VCaP (cell line): ENCODE data around the gene SPDYE18.
"Not testable (repeated sequence)": the region's sequence is repeated elsewhere in the genome, so short reads cannot be mapped to it uniquely, and the experiment has no call there.

ENCODE experiments used
- H3K27ac ChIP-seq: fragments of 450-650 bp; 2 replicates; pipeline ENCODE4 v1.5.1; 2017

Gene SPDYE18, protein sequence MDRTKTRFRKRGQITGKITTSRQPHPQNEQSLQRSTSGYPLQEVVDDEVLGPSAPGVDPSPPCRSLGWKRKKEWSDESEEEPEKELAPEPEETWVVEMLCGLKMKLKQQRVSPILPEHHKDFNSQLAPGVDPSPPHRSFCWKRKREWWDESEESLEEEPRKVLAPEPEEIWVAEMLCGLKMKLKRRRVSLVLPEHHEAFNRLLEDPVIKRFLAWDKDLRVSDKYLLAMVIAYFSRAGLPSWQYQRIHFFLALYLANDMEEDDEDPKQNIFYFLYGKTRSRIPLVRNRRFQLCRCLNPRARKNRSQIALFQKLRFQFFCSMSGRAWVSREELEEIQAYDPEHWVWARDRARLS

DNA sequence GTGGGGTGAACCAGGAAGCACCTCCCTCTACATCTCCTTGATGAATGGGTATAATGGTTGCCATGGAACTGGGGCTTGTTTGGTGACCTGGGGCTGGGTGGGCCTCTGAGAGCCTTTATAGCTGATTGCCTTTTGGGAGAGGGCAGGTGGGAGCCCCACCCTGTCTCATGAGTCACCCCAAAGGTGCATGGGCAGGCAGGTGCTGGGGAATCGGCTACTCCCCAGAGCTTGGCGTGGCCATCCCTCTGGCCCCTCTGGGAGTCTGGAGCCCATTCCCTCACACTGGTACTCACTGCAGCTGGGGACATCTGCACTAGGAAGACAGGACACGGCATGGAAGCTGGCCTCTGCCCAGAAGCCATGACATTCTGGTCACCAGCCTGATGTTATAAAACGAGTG is at the start of gene SPDYE18:
SPDYE18 (minus strand) TSS at position 2 of the 400 bp plus-strand sequence. CDS start 2,046 bp downstream, outside the sequence.
- H3K27ac ChIP-seq = not testable (repeated sequence)

DNA sequence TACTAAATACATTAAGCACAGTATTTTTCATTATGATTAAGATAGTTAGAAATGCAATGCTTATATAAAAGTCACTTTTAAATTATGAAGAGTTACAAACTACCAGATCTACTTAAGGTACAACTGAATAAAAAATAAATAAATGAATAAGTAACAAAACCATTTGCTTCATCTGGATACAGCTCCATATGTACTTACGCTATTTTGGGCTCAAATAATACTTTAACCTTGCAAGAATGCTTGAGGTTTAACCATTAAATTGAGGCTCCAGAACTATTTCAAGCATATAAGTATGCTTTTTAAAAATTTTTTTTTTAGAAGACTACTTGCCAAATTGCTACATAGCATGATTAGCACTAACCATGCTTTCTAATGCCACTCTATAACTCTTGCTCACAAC is 46.0 kb upstream of the SPDYE18 start:
- H3K27ac ChIP-seq = not testable (repeated sequence)

DNA sequence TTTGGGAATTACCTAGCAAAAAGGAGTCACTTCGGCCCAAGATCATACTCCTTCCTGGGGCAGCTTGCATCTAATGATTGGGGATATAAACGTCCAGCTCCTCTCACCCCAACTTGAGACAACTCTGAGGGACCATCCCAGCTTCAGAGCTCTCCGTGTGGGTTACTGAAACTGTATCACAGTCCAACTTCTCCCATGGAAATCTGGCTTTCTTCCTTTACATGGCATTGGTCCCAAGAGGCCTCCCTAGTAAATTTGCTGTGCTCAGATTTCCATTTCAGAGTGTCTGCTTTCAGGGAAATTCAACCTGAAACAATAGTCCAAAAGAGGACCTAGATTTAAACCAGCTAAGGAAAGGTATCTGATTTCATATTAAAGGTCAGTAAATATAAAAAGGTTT is 45.3 kb upstream of the SPDYE18 start:
- not testable (repeated sequence) for H3K27ac ChIP-seq

DNA sequence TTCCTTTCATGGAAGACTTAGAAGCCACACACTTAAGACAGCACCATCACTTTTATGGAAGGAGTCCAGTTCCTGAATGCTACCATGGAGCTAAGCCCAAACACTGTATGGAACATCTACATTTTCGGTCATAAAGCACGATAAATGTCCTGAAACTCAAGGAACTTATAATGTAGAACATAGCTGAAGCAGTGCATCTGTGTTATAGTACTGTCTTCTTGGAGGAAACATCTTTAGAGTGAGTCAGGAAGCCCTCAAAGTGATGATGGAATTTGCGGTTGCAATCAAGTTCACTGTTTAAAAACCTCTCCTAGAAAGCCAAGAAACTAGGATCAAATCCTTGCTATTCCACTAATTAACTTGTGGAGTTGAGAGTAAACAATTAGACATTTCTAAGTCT is 43.5 kb upstream of the SPDYE18 start:
- not testable (repeated sequence) for H3K27ac ChIP-seq

DNA sequence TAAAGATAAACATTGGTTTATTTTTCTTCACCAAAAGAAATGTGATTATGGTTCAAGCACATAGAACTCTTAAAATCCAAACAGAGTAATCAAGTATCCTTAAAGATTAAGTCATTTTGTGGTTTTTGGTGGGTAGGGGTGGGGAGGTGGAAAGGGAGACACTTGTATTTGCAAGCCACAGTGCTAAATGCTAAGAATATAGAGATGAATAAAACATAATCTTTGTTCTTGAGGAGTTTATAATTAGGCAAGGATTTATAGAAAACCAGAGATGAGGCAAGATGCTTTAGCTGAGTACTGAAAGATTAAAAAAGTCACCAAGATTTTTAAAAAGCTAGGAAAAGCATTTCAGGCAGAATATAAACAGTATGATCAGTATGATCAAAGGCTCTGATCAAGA is 40.3 kb upstream of the SPDYE18 start:
- H3K27ac ChIP-seq = not testable (repeated sequence)

DNA sequence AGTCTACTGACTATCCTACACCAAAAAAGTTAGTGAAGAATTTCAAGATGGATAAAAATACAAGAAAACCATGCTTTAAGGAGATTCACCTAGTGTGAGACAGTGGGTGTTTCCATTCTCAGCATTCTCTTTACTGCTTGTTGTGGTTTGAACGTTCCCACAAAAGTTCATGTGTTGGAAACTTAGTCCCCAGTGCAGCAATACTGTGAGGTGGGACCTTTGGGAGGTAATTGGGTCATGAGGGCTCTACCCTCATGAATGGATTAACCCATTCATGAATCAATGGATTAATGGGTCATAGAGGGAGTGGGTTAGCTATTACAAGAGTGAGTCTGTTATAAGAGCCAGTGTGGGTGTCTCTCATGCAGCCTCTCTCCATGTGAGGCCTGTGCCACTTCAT is 38.8 kb upstream of the SPDYE18 start:
- H3K27ac ChIP-seq = not testable (repeated sequence)

DNA sequence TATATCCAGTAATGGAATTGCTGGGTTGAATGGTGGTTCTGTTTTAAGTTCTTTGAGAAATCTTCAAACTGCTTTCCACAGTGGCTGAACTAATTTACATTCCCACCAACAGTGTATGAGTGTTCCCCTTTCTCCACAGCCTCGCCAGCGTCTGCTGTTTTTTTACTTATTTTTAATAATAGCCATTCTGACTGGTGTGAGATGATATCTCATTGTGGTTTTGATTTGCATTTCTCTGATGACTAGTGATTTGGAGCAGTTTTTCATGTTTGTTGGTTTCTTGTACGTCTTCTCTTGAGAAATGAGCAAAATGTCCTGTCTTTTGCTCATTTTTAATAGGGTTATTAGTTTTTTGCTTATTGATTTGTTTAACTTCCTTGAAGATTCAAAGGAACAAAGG is 38.1 kb upstream of the SPDYE18 start:
- not testable (repeated sequence) for H3K27ac ChIP-seq

DNA sequence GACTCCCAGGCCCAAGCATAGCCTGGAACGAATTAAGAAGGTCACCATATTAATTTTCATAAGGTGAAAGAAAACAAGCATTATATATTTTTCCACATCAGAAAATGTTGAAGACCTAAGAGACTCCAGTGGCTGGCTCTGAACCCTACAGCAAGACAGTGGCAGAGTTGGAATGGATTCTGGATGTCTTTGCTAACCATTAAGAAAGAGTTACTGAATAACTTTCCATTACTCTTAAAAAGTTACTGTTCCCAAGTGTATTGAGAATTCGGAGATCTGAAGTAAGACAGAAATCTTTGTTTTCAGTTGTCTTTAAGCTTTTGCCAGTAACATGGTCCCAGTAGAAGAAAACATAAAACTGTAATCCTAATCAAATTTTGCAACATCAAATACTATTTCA is 29.9 kb upstream of the SPDYE18 start:
- not testable (repeated sequence) for H3K27ac ChIP-seq

DNA sequence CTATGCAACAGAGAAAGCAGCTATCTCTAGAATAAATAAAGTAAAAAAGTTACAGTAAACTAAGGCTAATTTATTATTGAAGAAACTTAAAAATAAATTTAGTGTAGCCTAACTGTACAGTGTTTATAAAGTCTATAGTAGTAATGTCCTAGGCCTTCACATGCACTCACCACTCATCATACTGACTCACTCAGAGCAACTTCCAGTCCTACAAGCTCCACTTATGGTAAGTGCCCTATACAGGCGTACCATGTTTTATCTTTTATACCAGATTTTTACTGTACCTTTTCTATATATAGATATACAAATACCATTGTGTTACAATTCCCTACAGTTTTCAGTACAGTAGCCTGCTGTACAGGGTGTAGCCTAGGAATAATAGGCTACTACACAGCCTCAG is 19.8 kb upstream of the SPDYE18 start:
- not testable (repeated sequence) for H3K27ac ChIP-seq

DNA sequence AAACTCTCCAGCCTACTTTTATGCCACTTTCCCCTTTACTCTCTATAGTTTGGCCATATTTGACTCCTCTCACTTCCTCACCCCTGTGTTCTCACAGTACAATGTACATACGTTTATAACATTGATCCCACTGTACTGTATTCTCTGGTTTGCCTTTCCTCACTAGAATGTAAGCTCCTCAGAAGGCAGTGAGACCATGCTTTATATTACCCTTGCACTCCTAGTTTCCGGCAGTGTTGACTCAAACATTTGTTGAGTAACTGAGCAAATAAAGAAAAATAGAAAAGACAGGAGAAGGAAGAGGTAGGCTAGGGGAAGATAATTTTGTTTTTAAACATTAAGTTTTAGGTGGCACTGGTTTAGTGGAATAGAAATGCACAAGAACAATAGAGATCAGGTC is 17.9 kb upstream of the SPDYE18 start:
- H3K27ac ChIP-seq = not testable (repeated sequence)

DNA sequence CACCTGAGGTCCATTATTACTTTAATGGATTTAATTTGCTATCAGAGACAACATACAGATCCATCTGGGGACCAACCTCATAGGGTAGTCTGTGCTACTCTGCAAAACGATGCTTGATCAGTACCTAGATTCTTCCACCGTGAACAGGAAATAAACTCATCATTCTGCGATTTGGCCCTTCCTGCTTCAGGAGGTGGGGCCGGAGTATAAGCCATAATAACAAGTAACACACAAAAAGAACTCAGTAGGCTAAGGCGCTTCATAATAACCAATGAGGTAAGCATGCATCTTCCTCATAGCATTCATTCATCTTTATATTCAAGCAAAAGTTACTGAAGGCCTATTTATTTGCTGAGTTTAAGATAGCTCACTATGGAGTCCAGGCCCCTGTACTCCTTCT is 17.3 kb upstream of the SPDYE18 start:
- H3K27ac ChIP-seq = not testable (repeated sequence)

DNA sequence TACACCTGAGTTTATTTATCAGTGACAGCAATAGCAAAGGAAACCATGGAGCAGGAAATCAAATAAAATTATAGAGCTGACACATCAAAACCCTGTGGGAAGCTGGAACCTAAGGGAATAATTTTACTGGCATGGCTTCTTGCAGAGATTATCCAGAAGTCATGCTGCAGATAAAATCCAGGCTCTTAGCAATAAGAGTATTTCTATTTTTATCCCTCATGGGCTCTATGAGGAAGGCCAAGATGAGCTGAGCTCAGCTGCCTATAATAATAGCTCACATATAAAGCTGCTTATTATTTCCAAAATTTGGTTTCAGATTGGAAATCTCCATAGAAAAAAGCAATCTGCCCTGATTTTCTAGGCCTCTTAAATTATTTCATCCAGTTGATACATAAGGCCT is 16.8 kb upstream of the SPDYE18 start:
- not testable (repeated sequence) for H3K27ac ChIP-seq

DNA sequence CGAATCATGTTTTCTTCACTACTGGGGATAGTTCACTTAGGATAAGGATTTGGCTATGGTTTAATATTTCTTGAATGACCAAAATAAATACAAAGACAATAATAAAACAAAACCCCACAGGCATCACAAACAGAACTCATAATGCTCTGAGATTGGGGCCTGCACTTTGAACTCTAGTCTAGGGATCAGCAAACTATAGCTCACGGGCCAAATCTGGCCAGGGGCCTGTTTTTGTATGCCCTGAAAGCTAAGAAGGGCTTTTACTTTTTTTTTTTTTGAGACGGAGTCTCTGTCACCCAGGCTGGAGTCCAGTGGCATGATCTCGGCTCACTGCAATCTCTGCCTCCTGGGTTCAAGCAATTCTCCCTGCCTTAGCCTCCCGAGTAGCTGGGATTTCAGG is 14.7 kb upstream of the SPDYE18 start:
- not testable (repeated sequence) for H3K27ac ChIP-seq

DNA sequence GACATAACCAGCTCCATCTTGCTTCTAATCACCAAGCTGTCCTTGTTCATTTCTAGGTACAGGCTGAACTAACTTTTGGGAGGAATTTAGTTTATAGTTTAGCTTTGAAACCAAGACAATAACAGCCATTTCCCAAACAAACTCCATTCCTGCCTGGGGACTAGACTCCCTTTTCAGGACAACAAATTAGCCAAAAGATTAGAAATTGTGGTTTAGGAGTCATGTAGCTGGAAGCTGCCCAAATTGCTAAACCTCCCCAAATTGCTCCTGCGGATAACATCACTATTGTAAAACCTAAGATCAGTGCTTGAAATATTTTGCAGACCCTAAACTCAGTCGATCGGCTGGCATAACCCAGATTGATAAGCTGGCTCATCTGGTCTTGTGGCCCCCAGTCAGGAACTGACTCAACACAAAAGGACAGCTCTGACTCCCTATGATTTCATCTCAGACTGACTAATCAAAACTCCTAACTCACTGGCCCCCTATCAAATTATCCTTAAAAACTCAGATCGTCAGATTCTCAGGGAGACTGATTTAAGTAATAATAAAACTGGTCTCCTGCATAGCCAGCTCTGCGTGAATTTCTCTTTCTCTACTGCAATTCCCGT is 12.5 kb upstream of the SPDYE18 start:
- not testable (repeated sequence) for H3K27ac ChIP-seq

DNA sequence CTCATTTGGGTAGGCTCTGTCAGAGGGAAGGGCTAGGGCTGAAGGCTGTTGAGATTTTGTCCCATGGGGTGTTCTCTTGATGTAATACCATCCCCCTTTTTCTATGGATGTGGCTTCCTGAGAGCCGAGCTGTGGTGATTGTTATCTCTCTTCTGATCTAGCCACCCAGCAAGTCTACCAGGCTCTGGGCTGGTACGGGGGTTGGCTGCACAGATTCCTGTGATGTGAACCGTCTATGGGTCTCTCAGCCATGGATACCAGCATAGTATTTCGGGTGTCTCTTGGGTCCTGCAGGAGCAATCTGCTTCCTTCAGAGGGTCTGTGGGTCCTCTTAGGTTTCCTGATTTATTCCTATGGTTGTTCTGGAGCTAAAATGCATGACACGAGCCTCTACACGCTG is 8.8 kb upstream of the SPDYE18 start:
- H3K27ac ChIP-seq = not testable (repeated sequence)

DNA sequence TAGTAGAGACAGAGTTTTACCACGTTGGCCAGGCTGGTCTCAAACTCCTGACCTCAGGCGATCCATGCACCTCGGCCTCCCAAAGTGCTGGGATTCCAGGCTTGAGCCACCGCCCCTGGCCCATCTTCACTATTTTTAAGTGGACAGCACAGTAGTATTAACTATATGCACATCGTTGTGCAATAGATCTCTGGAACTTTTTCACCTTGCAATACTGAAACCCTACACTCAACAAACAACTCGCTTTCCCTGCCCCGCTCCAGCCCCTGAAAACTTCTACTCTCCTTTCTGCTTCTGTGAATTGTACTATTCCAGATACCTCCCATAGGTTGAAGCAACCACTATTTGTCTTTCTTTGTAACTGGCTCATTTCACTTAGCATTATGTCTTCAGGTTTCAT is 3.5 kb upstream of the SPDYE18 start:
- H3K27ac ChIP-seq = not testable (repeated sequence)

DNA sequence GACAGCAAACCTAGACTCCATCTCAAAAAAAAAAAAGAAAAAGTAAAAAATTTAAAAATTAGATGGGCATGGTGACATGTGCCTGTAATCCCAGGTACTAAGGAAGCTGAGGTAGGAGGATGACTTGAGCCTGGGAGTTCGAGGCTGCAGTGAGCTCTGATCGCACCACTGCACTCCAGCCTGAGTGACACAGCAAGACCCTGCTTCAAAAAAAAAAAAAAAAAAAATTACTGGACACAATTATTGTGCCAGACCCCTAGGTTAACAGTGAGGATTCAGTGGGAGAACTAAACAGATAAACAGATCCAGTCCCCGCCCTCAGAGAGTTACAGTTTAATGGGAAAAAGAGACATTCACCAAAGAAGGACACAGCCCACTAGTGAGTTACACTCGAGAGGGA is 1.4 kb upstream of the SPDYE18 start:
- H3K27ac ChIP-seq = not testable (repeated sequence)

DNA sequence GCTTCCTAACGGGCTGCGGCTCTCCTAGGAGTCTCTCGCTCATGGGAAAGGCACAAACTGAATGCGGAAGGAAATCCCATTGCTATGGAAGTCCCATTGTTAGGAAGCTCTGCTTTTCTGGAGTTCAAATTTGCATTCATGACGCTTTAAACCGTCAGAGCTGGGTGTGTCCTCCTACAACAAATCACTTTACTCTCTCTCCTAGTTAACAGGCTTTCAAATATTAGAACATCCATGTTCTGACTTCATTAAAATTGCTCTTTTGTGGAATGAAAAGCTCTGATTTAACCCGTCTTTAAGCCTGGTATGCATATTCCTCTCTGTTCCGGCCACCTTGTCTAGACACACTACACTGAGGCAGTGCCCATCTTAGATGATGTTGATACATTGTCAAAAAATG is 30.1 kb downstream of the SPDYE18 start, which contains the start of gene SPDYE17:
SPDYE17 (minus strand) TSS at position 101 of the 400 bp plus-strand sequence. CDS start 1,791 bp downstream, outside the sequence.
- not testable (repeated sequence) for H3K27ac ChIP-seq

DNA sequence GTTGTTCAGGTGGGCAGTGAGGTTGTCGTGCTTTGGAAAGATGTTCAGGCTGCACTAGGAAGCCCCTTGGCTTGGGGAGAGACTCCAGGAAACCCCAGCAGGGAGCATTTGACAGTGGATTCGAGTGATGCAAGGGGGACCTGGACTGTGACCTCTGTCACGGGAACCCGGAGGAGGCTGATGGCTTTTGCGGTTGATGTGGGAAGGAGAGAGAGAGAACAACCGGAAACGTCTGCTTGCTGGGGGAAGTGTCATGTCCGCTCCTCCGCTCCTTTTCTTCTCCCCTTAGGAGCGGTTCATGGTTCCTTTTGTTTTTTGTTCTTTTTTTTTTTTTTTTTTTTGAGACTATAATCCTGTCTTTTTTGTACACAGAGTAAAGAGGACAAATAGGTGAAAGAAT is 36.0 kb downstream of the SPDYE18 start:
- H3K27ac ChIP-seq = not testable (repeated sequence)

DNA sequence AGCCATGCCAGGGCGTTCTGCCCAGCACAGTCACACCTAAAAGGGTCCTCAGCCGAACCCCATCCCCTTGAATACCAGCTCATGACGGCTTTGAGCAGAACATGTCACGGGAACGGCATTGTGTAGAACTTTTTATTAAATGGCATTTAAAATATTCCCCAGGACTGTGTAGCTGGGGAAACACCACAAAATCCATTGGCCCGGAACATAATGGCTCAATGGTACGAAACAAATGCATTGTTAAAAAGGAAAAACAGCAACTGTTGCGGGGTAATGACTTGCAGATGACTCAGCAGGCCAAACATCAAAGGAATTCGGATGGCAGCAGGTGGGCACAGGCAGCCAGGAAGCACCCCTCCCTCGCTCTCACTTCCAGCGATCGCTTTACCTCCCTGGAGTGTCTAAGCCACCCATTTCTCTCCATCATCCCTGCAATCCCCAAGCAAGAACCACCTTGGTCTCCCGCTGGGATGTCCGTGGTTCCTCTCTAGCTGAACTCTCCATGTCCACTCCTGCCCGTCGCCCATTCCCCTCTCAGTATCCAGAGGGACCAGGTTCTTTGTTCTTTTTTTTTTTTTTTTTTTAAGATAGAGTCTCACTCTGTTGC is 52.2 kb downstream of the SPDYE18 start:
- H3K27ac ChIP-seq = not testable (repeated sequence)

DNA sequence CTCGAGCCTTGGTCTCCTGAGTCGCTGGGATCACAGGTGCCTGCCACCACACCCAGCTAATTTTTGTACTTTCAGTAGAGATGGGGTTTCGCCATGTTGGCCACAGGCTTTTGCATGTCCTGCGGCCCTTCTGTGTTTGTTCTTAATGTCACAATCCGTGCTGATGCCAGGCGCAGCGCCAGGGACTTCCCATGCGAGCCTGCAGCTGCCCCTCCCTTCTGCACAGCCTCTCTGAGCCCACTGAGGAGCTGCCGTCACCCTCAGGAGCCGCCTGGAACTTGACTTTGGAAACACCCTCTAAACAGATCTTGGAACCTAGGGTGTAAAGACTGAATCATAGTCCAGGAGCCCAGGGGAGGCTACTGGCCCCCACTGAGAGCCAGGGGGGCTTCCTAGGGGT is 54.4 kb downstream of the SPDYE18 start:
- not testable (repeated sequence) for H3K27ac ChIP-seq

DNA sequence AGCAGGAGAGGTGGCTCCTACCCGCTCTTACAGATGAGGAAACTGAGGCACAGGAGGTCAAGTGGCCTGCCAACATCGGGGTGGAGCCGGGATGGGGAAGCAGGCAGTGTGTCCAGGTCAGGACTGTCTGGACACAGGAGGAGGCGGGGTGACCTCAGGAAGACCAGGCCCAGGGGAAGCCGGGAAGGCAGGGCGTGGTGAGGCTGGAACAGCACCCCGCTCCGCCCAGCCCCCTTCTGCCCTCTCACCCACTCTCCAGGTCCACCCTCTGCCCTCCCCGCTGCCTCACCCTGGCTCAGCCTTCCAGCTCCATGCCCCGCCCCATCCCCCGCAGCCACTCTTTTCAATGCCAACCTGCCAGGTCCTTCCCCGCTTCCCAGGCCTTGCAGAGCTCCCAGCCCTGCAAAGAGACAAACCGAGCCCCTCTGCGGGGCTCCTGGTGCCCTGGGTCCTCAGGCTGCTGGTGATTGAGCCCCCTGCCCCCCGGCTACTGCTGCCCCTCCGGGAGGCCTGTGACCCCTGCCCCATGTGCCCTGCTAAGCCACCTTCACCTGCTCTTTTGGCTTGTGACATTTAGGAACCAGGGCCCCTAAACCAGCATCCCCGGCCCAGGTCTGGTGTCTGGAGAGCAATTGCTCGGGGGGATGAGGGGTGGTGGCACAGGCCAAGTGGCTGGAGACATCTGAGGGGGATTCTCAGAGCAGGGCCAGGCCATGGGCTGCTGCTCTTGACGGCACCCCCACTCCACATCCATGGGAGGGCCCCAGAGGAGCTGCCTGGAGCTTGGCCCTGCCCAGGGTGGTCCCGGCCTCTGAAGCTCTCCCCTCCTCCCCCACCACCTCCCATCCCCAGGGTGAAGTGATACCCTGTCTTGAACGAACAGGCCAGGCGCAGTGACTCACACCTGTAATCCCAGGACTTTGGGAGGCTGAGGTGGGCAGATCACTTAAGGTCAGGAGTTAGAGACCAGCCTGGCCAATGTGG is 55.9 kb downstream of the SPDYE18 start:
- H3K27ac ChIP-seq = not testable (repeated sequence)
